IPS DF 6.9 (cell line): ENCODE measurements around the gene CHRNG.

Source experiments
- DNase-seq: peaks from one replicate; pipeline ENCODE4 v3.0.0-alpha.2; 2013; ENCODE audit warnings: low read depth, low spot score
- H3K27ac ChIP-seq: one replicate; pipeline ENCODE4 v1.5.1; 2013; ENCODE audit warnings: low read length, control low read depth
- H3K27me3 ChIP-seq: 2 replicates; pipeline ENCODE4 v1.6.1; 2013; ENCODE audit warnings: mild to moderate bottlenecking, low read length; ENCODE audit not compliant: control insufficient read depth, insufficient read depth
- H3K36me3 ChIP-seq: 2 replicates; pipeline ENCODE4 v1.6.1; 2013; ENCODE audit warnings: low read length; ENCODE audit not compliant: control insufficient read depth, insufficient read depth
- H3K4me1 ChIP-seq: 2 replicates; pipeline ENCODE4 v1.6.1; 2013; ENCODE audit warnings: low read length; ENCODE audit not compliant: control insufficient read depth, insufficient read depth
- H3K4me3 ChIP-seq: 2 replicates; pipeline ENCODE4 v1.5.1; 2013; ENCODE audit warnings: mild to moderate bottlenecking, low read length
- H3K9me3 ChIP-seq: 2 replicates; pipeline ENCODE4 v1.6.1; 2013; ENCODE audit warnings: low read length, inconsistent platforms; ENCODE audit not compliant: control insufficient read depth, insufficient read depth
- WGBS: extraction: QIAGEN DNeasy Blood & Tissue Kit; methylation state at CpG from one replicate; pipeline ENCODE4 v1.1.7; 2013; ENCODE audit warnings: mixed read lengths, missing lambda C conversion rate; ENCODE audit not compliant: insufficient read length, insufficient coverage; 5-methylcytosine and 5-hydroxymethylcytosine counted together

The CHRNG gene

GRCh38 chr2:232539298-232540231, at the start of gene CHRNG:
Gene CHRNG, plus strand, starts transcription at chr2:232539692. Its CDS starts 56 bp downstream, at chr2:232539748.
- H3K36me3 ChIP-seq = no peaks in the 10 kb centered on the region
- WGBS = no CpG with 5 or more reads among the region's 23 CpGs
- no peak for DNase-seq

GRCh38 chr2:232490221-232491138, 49.0 kb upstream of the CHRNG start:
- H3K4me1 ChIP-seq = peaks cover 9% of the 10 kb centered on the region
- peaks cover 21% of the 10 kb centered on the region for H3K27me3 ChIP-seq
- no peaks in the 10 kb centered on the region; the same call in 1 of the 2 replicates for H3K36me3 ChIP-seq
- no peaks in the 10 kb centered on the region for H3K9me3 ChIP-seq
- H3K4me3 ChIP-seq = no peak overlapping the region
- DNase-seq = no peak
- WGBS = no CpG with 5 or more reads among the region's 30 CpGs
- H3K27ac ChIP-seq = no peak overlapping the region

More at GRCh38 chr2:232539298-232540231, at the start of gene CHRNG:
- no peaks in the 10 kb centered on the region for H3K27me3 ChIP-seq
- peaks cover 6% of the 10 kb centered on the region for H3K4me1 ChIP-seq
- H3K27ac ChIP-seq = no peak within 1 kb of the TSS
- no peaks in the 10 kb centered on the region; the same call in 1 of the 2 replicates for H3K9me3 ChIP-seq
- H3K4me3 ChIP-seq = no peak within 1 kb of the TSS

- peaks cover 14% of the 10 kb centered on the region for H3K27me3 ChIP-seq
- no CpG with 5 or more reads among the region's 12 CpGs for WGBS
- no peaks in the 10 kb centered on the region for H3K9me3 ChIP-seq
These were observed 48.2 kb upstream of the CHRNG start for GRCh38 chr2:232491139-232491780.

GRCh38 chr2:232492236-232492848, 47.1 kb upstream of the CHRNG start:
- H3K9me3 ChIP-seq = no peaks in the 10 kb centered on the region
- WGBS = no CpG with 5 or more reads among the region's 8 CpGs
- peaks cover 11% of the 10 kb centered on the region for H3K4me1 ChIP-seq
- no peak for DNase-seq
- no peak overlapping the region for H3K4me3 ChIP-seq
- H3K27me3 ChIP-seq = peaks cover 3% of the 10 kb centered on the region; the same call in 1 of the 2 replicates
- H3K27ac ChIP-seq = no peak overlapping the region
- H3K36me3 ChIP-seq = no peaks in the 10 kb centered on the region

More at GRCh38 chr2:232491139-232491780, 48.2 kb upstream of the CHRNG start:
- H3K36me3 ChIP-seq = no peaks in the 10 kb centered on the region
- H3K27ac ChIP-seq = no peak overlapping the region
- no peak for DNase-seq
- no peak overlapping the region for H3K4me3 ChIP-seq
- H3K4me1 ChIP-seq = peaks cover 9% of the 10 kb centered on the region

GRCh38 chr2:232492963-232493700, 46.4 kb upstream of the CHRNG start:
- Histone ChIP-seq H3K4me1 (peaks cover 11% of the 10 kb centered on the region), H3K4me3 (no peak overlapping the region), H3K27ac (no peak overlapping the region), H3K27me3 (peaks cover under 1% of the 10 kb centered on the region; the same call in 1 of the 2 replicates), H3K36me3 (no peaks in the 10 kb centered on the region), H3K9me3 (no peaks in the 10 kb centered on the region)
- no CpG with 5 or more reads among the region's 24 CpGs for WGBS
- no peak for DNase-seq

GRCh38 chr2:232493701-232494474, 45.6 kb upstream of the CHRNG start:
- H3K27me3 ChIP-seq = no peaks in the 10 kb centered on the region
- no peaks in the 10 kb centered on the region for H3K9me3 ChIP-seq
- H3K4me3 ChIP-seq = no peak overlapping the region
- H3K4me1 ChIP-seq = peaks cover 11% of the 10 kb centered on the region
- no peaks in the 10 kb centered on the region for H3K36me3 ChIP-seq
- no peak overlapping the region for H3K27ac ChIP-seq
- DNase-seq = no peak
- no CpG with 5 or more reads among the region's 10 CpGs for WGBS

- H3K4me3 ChIP-seq = no peak overlapping the region
- H3K27ac ChIP-seq = no peak overlapping the region
- no peaks in the 10 kb centered on the region for H3K9me3 ChIP-seq
- DNase-seq = no peak
- H3K27me3 ChIP-seq = no peaks in the 10 kb centered on the region
- no CpG with 5 or more reads among the region's 5 CpGs for WGBS
- H3K4me1 ChIP-seq = peaks cover 9% of the 10 kb centered on the region
- no peaks in the 10 kb centered on the region for H3K36me3 ChIP-seq
These were observed 45.0 kb upstream of the CHRNG start for GRCh38 chr2:232494542-232494941.

GRCh38 chr2:232495292-232495691, 44.2 kb upstream of the CHRNG start:
- Histone ChIP-seq H3K27ac (no peak overlapping the region), H3K4me1 (peaks cover 7% of the 10 kb centered on the region; the same call in 1 of the 2 replicates), H3K36me3 (no peaks in the 10 kb centered on the region), H3K9me3 (no peaks in the 10 kb centered on the region), H3K27me3 (no peaks in the 10 kb centered on the region), H3K4me3 (no peak overlapping the region)
- DNase-seq = no peak
- no CpG with 5 or more reads among the region's 7 CpGs for WGBS
